ENCODE measurements around the gene KLHL17.
"Not testable (repeated sequence)": the region's sequence is repeated elsewhere in the genome, so short reads cannot be mapped to it uniquely, and the experiment has no call there.

KLHL17 gene

DNA sequence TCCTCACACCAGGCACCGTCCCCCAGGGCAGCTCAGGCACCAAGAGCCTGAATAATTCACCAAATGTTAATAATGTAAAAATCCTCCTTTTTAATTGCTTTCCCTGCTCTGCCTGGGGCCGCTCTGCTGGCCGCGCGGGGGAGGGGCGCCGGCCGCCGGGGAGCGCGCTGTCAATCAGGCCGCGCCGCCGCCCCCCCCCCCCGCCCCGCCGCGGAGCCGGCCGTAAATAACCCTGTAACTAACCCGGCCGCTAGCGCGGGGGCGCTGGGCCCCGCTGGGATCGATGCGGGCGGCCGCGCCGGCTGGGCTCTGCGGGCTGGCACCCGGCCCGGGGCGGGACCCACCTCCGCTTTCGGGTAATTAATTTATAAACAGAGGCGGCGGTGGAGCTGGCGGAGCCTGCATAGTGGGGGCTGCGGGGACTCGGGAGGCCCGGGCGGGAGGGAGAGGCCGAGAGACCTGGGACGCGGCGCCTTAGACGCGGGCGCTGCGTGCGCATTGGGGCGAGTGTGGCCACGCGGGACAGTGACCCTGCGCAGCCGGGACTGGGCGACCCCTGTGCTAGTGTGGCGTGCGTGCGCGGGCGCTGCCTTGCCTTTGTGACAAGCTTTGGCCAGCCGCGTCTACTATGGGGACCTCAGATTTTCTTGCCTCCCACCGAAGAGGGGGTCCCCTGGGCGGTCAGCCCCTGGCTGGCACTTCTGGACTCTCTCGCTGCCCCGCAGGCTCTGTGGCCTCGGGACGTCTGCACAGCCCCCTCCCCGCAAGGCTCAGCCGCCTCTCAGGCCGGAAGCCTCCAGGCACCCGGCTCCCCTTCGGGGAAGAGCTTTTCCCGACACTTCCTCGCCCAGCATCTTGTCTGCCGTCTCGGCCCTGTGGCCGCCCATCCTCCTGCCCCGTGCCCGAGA is 20.0 kb upstream of the KLHL17 start:
- H3K4me1 Mint-ChIP-seq, result peaks cover 8% of the 10 kb centered on the region
- DNase-seq (ENCODE audit: low spot score in 2 of 2) (no peak), ATAC-seq (peak; percentile 2)
- H3K27ac Mint-ChIP-seq, result no peak overlapping the region
- peaks cover 7% of the 10 kb centered on the region for H3K36me3 Mint-ChIP-seq
- peak overlapping the region; percentile 69 for H3K4me3 Mint-ChIP-seq
- no peaks in the 10 kb centered on the region for H3K9me3 Mint-ChIP-seq

DNA sequence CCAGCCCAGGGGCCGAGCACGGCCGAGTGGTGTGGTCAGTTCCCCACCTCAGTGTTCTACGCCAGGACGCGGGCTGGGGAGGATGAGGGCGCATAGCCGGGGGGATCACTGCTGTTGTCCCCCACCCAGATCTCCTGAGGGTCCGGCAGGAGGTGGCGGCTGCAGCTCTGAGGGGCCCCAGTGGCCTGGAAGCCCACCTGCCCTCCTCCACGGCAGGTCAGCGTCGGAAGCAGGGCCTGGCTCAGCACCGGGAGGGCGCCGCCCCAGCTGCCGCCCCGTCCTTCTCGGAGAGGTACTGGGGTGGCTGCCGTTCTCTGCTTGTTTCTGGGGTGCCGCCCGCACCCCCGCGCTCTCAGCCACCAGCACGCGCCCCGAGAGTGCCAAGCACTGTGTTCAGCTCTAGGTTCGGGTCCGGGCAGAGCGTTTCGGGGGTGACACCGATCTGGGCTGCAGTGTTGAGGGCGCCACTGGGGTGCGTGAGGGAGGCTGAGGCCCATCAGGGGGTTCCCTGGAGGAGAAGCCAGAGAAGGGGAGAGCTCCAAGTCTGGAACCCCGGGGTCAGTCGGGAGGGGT is 19.3 kb upstream of the KLHL17 start:
- peak overlapping the region; percentile 56 for H3K27ac Mint-ChIP-seq

DNA sequence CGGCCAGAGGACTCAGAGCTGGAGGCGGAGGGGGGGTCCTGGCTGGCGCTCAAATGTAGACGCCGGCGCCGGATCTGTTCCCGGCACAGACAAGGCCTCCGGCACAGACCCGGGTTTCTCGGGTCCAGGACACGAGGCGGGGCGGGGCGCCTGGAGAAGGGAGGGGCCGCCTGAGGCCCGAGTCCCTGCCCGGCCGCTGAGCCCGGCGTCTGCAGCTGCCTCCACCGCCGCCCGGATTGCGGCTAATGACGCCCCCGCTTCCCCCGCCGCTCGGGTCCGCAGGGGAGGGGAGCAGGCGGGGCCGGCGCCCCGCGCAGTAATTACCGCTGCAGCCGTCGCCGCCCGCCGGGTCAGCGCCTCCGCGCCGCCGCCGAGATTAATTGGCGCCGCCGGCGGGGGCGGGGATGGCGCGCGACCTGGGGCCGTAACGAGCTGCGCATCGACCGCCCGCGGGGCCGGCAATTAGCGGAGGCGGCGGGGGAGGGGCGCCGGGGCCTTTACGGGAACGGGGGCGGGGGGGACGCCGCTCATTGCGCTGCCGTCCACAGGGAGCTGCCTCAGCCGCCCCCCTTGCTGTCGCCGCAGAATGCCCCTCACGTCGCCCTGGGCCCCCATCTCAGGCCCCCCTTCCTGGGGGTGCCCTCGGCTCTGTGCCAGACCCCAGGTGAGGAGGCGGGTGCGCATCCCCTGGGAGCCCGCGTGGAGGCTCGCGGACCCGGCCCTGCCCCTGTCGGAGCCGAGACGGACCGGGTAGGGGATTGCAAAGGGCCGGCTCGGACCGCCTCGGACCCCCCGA is 18.6 kb upstream of the KLHL17 start:
- no peak for DNase-seq (ENCODE audit: low spot score in 2 of 2)
- peak; percentile 31 for ATAC-seq
- peak overlapping the region; percentile 69 for H3K4me3 Mint-ChIP-seq

More for the DNA sequence above, 19.3 kb upstream of the KLHL17 start:
- Mint-ChIP-seq H3K4me3 (peak overlapping the region; percentile 69), H3K36me3 (peaks cover 15% of the 10 kb centered on the region), H3K9me3 (no peaks in the 10 kb centered on the region), H3K4me1 (peaks cover 8% of the 10 kb centered on the region)
- no peak for DNase-seq (ENCODE audit: low spot score in 2 of 2)
- ATAC-seq, result peak; percentile 2

DNA sequence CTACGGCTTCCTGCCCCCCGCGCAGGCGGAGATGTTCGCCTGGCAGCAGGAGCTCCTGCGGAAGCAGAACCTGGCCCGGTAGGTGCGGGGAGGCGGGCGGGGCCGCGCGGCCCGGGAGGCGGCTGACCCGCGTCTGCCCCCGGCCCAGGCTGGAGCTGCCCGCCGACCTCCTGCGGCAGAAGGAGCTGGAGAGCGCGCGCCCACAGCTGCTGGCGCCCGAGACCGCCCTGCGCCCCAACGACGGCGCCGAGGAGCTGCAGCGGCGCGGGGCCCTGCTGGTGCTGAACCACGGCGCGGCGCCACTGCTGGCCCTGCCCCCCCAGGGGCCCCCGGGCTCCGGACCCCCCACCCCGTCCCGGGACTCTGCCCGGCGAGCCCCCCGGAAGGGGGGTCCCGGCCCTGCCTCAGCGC is 18.0 kb upstream of the KLHL17 start:
- Mint-ChIP-seq H3K9me3 (no peaks in the 10 kb centered on the region), H3K4me3 (no peak overlapping the region), H3K4me1 (peaks cover 8% of the 10 kb centered on the region), H3K27ac (no peak overlapping the region), H3K36me3 (peaks cover 20% of the 10 kb centered on the region)
- ATAC-seq (no peak), DNase-seq (ENCODE audit: low spot score in 2 of 2) (no peak)

More for the DNA sequence above, 18.6 kb upstream of the KLHL17 start:
- H3K27ac Mint-ChIP-seq, result peak overlapping the region; percentile 56
- peaks cover 8% of the 10 kb centered on the region for H3K4me1 Mint-ChIP-seq
- no peaks in the 10 kb centered on the region for H3K9me3 Mint-ChIP-seq
- peaks cover 16% of the 10 kb centered on the region for H3K36me3 Mint-ChIP-seq

DNA sequence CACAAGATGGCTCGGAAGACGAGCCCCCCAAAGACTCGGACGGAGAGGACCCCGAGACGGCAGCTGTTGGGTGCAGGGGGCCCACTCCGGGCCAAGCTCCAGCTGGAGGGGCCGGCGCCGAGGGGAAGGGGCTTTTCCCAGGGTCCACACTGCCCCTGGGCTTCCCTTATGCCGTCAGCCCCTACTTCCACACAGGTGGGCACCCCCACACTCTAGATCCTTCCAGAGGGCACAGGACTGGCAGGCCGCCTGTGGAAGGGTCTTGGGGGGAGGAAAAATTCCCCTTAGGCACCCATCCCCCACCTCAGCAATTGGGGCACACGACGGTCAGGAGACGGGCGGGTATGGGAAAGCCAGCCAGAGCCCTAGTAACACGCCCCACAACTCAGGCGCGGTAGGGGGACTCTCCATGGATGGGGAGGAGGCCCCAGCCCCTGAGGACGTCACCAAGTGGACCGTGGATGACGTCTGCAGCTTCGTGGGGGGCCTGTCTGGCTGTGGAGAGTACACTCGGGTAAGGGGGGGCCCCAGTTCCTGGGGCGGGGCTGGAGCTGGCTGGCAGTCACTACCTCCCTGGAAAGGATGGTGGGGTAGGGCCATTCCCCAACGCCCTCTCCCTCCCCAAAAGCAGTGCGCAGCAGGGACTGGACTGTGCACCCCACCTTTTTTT is 17.4 kb upstream of the KLHL17 start:
- no peak for ATAC-seq
- Mint-ChIP-seq H3K4me1 (peaks cover 8% of the 10 kb centered on the region), H3K36me3 (peaks cover 22% of the 10 kb centered on the region), H3K4me3 (no peak overlapping the region), H3K9me3 (no peaks in the 10 kb centered on the region), H3K27ac (no peak overlapping the region)
- no peak for DNase-seq (ENCODE audit: low spot score in 2 of 2)

DNA sequence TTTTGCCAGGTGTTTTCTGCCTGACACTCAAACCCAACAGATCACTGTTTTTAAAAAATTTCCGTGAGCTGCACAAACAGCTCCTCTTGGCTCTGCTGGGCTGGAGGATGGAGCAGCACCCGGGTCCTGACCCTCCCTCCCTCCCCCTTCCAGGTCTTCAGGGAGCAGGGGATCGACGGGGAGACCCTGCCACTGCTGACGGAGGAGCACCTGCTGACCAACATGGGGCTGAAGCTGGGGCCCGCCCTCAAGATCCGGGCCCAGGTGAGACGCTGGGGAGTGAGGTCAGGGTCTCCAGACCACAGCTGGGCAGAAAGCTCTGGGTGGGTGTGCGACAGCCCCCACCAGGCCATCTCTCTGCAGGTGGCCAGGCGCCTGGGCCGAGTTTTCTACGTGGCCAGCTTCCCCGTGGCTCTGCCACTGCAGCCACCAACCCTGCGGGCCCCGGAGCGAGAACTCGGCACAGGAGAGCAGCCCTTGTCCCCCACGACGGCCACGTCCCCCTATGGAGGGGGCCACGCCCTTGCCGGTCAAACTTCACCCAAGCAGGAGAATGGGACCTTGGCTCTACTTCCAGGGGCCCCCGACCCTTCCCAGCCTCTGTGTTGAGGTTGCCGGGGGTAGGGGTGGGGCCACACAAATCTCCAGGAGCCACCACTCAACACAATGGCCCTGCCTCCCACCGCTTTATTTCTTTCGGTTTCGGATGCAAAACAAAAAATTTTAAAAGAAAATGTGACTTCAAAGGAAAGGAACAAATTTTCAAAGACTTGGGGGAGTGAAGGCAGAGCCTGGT is 16.6 kb upstream of the KLHL17 start:
- H3K36me3 Mint-ChIP-seq, result peaks cover 22% of the 10 kb centered on the region
- no peak for ATAC-seq
- no peak for DNase-seq (ENCODE audit: low spot score in 2 of 2)

DNA sequence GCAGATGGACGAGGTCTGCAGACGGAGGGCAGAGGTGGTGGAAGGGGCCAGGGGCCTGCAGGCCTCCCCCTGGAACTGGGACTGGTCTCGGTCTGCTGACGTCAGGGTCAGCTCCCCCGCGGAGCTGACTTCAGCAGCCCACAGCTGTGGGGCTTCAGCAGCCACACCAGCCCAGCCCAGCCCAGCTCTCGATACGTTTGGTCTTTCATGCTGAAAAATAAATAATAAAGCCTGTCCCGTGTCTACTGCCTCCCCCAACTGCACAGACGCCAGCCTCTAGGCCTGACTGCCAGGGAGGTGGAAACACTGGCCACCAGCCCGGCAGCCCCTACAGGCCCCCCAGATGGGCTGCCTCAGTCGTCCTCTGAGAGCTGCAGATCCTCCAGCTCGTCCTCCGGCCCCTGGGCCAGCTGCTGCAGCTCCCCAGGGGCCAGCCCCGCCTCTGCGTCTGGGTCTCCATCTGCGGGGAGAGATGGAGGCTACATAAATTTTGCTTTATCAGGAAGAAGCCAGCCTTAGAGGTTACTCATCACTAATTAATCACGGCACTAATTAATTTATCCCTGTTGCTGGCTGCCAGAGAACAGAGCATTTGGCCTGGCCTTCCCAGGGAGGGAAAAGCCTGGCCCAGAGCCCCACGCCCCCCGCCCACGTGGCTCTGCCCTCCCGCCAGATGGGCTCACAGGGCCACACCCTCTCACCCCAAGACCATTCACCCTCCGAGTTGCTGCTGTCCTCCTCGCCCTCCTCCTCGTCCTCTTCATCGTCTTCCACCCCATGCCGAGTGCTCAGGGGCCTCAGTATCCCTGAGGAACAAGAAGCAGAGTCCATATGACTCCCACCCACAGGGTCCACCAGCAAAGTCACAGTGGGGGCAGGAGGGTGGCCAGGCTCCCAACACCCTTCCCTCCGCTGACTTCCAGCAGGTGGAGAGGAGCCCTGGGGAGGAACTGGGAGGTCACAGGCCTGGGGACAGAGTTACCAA is 15.8 kb upstream of the KLHL17 start:
- Mint-ChIP-seq H3K36me3 (peaks cover 31% of the 10 kb centered on the region), H3K4me3 (no peak overlapping the region), H3K27ac (no peak overlapping the region), H3K9me3 (no peaks in the 10 kb centered on the region), H3K4me1 (peaks cover 8% of the 10 kb centered on the region)
- DNase-seq (ENCODE audit: low spot score in 2 of 2) (no peak), ATAC-seq (no peak)

More for the DNA sequence above, 16.6 kb upstream of the KLHL17 start:
- Mint-ChIP-seq H3K4me1 (peaks cover 8% of the 10 kb centered on the region), H3K4me3 (no peak overlapping the region), H3K9me3 (no peaks in the 10 kb centered on the region), H3K27ac (no peak overlapping the region)

DNA sequence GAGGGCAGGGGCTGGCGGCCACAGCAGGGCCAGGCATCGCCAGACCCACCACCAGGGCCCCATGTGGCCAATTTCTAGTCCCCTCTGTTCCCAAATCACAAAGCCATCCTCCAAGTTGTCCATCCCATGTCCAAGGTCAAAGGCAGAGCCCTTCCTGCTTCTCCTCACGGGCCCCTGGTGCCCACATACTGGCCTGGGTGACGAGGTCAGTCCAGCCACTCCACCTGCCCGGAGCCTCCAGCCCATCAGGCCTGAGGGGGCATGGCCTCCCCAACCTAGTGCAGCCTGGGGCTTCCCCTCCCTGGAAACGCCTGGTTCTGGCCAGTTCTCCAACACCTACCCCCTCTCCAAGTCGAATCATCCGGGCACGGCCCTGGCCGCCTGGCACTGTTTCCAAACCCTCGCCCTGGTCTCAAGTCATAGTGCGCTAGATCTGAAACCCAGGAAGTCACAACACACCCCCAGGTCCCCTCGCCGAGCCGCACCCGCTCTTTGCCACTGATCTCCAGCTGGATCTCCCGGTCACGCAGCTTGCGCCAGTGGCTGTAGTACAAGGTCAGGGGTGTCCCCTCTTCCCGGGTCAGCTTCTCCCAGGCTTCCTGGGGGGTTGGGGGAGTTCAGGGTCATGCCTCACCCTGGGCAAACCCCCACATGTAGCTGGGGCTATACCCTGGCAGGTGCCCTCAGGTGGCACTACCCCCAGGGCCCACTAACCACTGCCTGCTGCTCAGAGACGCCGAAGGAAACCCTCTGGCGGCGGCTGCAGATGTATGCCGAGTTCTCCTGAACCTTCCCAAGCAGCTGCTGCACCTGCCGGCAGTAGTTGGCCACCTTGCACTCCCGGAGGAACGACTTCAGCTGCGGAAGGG is 14.5 kb upstream of the KLHL17 start:
- no peaks in the 10 kb centered on the region for H3K9me3 Mint-ChIP-seq
- peaks cover 6% of the 10 kb centered on the region for H3K4me1 Mint-ChIP-seq
- H3K36me3 Mint-ChIP-seq, result peaks cover 37% of the 10 kb centered on the region
- DNase-seq (ENCODE audit: low spot score in 2 of 2) (no peak), ATAC-seq (no peak)
- H3K4me3 Mint-ChIP-seq, result no peak overlapping the region
- H3K27ac Mint-ChIP-seq, result no peak overlapping the region

DNA sequence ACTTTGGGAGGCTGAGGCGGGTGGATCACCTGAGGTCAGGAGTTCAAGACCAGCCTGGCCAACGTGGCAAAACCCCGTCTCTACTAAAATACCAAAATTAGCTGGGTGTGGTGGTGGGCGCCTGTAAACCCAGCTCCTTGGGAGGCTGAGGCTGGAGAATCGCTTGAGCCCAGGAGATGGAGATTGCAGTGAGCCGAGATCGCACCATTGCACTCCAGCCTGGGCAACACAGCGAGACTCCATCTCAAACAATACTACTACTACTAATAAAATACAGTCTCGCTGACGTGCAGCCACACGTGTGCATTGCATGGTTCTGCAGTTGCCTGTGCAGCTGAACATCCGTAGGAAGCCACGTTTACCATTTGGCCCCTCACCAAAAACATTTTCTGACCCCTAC is 13.6 kb upstream of the KLHL17 start:
- not testable (repeated sequence) for H3K27ac Mint-ChIP-seq; H3K4me1 Mint-ChIP-seq; ATAC-seq; DNase-seq (ENCODE audit: low spot score in 2 of 2); H3K9me3 Mint-ChIP-seq; H3K4me3 Mint-ChIP-seq
- H3K36me3 Mint-ChIP-seq, result peaks cover 43% of the 10 kb centered on the region

DNA sequence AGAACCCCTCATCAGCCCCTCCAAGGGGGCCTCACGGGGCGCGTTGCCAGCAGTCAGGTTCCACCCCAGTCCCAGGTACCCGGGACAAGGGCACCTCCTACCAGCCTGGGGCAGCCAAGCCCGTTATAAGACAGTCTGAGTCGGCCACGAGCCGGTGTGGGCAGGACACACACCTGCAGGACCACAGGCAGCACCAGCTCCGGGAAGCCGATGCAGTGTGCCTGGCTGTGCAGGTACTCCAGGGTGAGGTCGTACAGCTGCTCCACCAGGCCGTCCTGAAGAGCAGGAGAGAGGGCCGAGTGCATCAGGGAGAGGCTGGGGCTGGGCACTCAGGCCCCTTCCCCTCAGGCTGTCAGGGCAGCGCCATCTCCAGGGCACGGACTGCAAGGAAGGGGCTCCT is 12.4 kb upstream of the KLHL17 start:
- DNase-seq (ENCODE audit: low spot score in 2 of 2) (no peak), ATAC-seq (no peak)
- H3K4me3 Mint-ChIP-seq, result no peak overlapping the region
- peaks cover 47% of the 10 kb centered on the region for H3K36me3 Mint-ChIP-seq
- no peaks in the 10 kb centered on the region for H3K9me3 Mint-ChIP-seq
- no peak overlapping the region for H3K27ac Mint-ChIP-seq
- peaks cover 6% of the 10 kb centered on the region for H3K4me1 Mint-ChIP-seq

DNA sequence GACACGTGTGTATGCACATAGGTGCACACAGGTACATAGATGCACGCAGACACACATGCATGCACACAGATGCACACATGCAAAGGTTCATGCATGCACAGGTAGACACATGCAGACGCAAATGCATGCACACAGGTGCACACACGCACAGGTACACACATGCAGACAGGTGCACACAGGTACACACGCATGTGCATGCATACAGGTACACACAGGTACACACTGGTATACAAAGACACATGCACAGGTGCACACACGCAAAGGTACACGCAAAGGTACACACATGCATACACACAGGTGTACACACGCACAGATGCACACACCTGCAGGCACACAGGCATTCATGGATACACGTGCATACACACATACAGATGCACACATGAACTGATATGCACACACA is 10.1 kb upstream of the KLHL17 start:
- ATAC-seq (no peak), DNase-seq (ENCODE audit: low spot score in 2 of 2) (no peak)
- Mint-ChIP-seq H3K27ac (no peak overlapping the region), H3K9me3 (no peaks in the 10 kb centered on the region), H3K4me3 (no peak overlapping the region), H3K4me1 (peaks cover 11% of the 10 kb centered on the region), H3K36me3 (peaks cover 58% of the 10 kb centered on the region)

DNA sequence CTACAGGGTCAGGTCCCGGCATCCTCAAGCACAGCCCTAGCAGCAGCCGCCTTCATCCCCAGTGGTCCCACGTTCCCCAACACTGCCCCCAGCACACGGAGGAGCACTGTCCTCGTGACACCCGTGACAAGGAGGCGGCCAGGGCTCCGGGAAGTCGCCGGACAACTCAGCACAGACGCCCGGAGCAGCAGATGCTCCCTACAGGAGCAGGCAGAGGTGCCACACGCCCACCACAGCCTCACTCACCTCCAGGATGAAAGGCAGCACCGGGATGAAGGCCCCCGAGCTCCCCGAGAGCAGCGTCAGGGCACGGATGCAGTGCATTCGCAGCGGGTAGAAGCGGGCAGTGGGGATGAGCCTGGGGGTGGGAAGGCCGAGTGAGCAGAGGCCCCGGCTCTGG is 9.5 kb upstream of the KLHL17 start:
- Mint-ChIP-seq H3K4me1 (peaks cover 14% of the 10 kb centered on the region), H3K9me3 (no peaks in the 10 kb centered on the region), H3K36me3 (peaks cover 59% of the 10 kb centered on the region), H3K27ac (no peak overlapping the region), H3K4me3 (no peak overlapping the region)
- ATAC-seq (no peak), DNase-seq (ENCODE audit: low spot score in 2 of 2) (no peak)

DNA sequence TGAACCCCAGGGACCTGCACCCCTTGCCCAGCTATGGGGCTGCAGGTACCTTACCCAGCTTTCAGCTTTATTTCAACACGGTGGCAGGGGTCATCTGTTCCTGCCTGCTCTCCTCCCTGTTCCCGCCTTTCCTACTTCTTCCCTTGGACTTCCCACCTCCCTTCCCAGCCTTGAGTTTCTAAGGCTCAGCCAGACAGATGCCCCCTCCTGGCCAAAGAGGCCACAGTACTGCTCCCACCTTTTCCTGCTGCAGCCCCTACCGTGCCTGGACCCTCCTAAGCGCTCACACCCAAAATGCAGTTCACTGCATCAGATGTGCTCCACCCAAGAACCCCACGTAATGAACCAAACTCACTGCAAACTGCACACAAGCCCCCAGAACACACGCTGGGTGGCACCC is 9.0 kb upstream of the KLHL17 start:
- Mint-ChIP-seq H3K36me3 (peaks cover 60% of the 10 kb centered on the region), H3K9me3 (no peaks in the 10 kb centered on the region), H3K4me3 (no peak overlapping the region), H3K4me1 (peaks cover 14% of the 10 kb centered on the region), H3K27ac (no peak overlapping the region)
- no peak for ATAC-seq
- DNase-seq (ENCODE audit: low spot score in 2 of 2), result no peak

Measured in stimulated activated effector memory CD8-positive, alpha-beta T cell treated with anti-CD3 and anti-CD28 coated beads, Interleukin-12 subunit alpha, Interleukin-12 subunit beta, amount 100 ng/mL, for 72 hours (primary cell).